GM12878 (cell line): ENCODE measurements around the gene VWA8. TPM values are rescaled to one million over a fixed set of nuclear protein-coding genes. Genes with fewer than 3 reads are reported as not detected.

ENCODE experiments used
- ASH2L ChIP-seq: fragments of 300-600, 200-600 bp; sonication (generic); IDR thresholded peaks from 2 replicates; pipeline ENCODE4 v1.6.1; 2017; ENCODE audit warnings: low read depth, mild to moderate bottlenecking, borderline replicate concordance
- ATF7 ChIP-seq: fragments of 450-650 bp; IDR thresholded peaks from 2 replicates; pipeline ENCODE4 v1.6.1; 2016; ENCODE audit warnings: low read depth, mild to moderate bottlenecking
- BACH1 ChIP-seq: fragments of 450-650 bp; IDR thresholded peaks from 2 replicates; pipeline ENCODE4 v1.6.1; 2017; ENCODE audit warnings: mild to moderate bottlenecking, borderline replicate concordance
- CBFB ChIP-seq: IDR thresholded peaks from 2 replicates; pipeline ENCODE4 v1.6.1; 2016; ENCODE audit warnings: antibody characterized with exemption, low read depth
- EGR1 ChIP-seq, 2 experiments: IDR thresholded peaks; 1 replicate in 1 of 2; 2 replicates in 1 of 2; pipeline ENCODE4 v1.6.1; 2011 to 2012; ENCODE audit warnings: low read depth in 2 of 2, low read length in 2 of 2, borderline replicate concordance in 1 of 2, mild to moderate bottlenecking in 1 of 2, moderate library complexity in 1 of 2
- EP300 ChIP-seq, 2 experiments: fragments of 150-350 bp in 1 of 2; IDR thresholded peaks; 2 replicates each; pipeline ENCODE4 v1.6.1; 2011 to 2012; ENCODE audit warnings: low read depth in 2 of 2, low read length in 2 of 2, borderline replicate concordance in 1 of 2, improper control_type of control experiment in 1 of 2, inconsistent platforms in 1 of 2; ENCODE audit not compliant: control insufficient read depth in 1 of 2
- ETV6 ChIP-seq, 2 experiments: fragments of 450-650 bp in 1 of 2; IDR thresholded peaks in 1 of 2; conservative IDR thresholded peaks in 1 of 2; 2 replicates each; pipeline ENCODE4 v1.6.1; 2014; ENCODE audit warnings: antibody characterized with exemption in 1 of 2, borderline replicate concordance in 1 of 2, low read depth in 1 of 2, mild to moderate bottlenecking in 1 of 2, moderate library complexity in 1 of 2
- HDAC2 ChIP-seq: fragments of 200-600 bp; sonication (generic); IDR thresholded peaks from 2 replicates; pipeline ENCODE4 v1.6.1; 2017
- IKZF2 ChIP-seq, 2 experiments: fragments of 450-650 bp; IDR thresholded peaks; 2 replicates each; pipeline ENCODE4 v1.6.1; 2017; ENCODE audit warnings: mild to moderate bottlenecking in 2 of 2, moderate library complexity in 2 of 2
- JUNB ChIP-seq: IDR thresholded peaks from 2 replicates; pipeline ENCODE4 v1.6.1; 2016; ENCODE audit warnings: antibody characterized with exemption, mild to moderate bottlenecking
- MEF2B ChIP-seq: fragments of 450-650 bp; IDR thresholded peaks from 2 replicates; pipeline ENCODE4 v1.6.1; 2018; ENCODE audit warnings: mild to moderate bottlenecking, moderate library complexity; ENCODE audit not compliant: partially characterized antibody, poor library complexity, severe bottlenecking
- NR2C1 ChIP-seq: fragments of 450-650 bp; IDR thresholded peaks from 2 replicates; pipeline ENCODE4 v1.6.1; 2017; ENCODE audit warnings: antibody characterized with exemption, mild to moderate bottlenecking, moderate library complexity
- RELB ChIP-seq: fragments of 450-650 bp; IDR thresholded peaks from 2 replicates; pipeline ENCODE4 v1.6.1; 2017; ENCODE audit warnings: low read depth, mild to moderate bottlenecking, moderate library complexity
- RUNX3 ChIP-seq: IDR thresholded peaks from 2 replicates; pipeline ENCODE4 v1.6.1; 2012; ENCODE audit warnings: low read length, inconsistent platforms
- SMAD5 ChIP-seq: IDR thresholded peaks from 2 replicates; pipeline ENCODE4 v1.6.1; 2016; ENCODE audit warnings: antibody characterized with exemption, low read depth
- SP1 ChIP-seq: IDR thresholded peaks from one replicate; pipeline ENCODE4 v1.6.1; 2011; ENCODE audit warnings: low read depth, low read length
- SPI1 ChIP-seq: IDR thresholded peaks from 2 replicates; pipeline ENCODE4 v1.6.1; 2011; ENCODE audit warnings: low read depth, mild to moderate bottlenecking, low read length, moderate library complexity, borderline replicate concordance; ENCODE audit not compliant: insufficient read depth
- YBX1 ChIP-seq: fragments of 450-650 bp; IDR thresholded peaks from 2 replicates; pipeline ENCODE4 v1.6.1; 2016; ENCODE audit warnings: antibody characterized with exemption
- ZBTB11 ChIP-seq: fragments of 450-650 bp; formaldehyde crosslinking; IDR thresholded peaks from 2 replicates; pipeline ENCODE4 v1.5.0; 2022; ENCODE audit warnings: mild to moderate bottlenecking, missing genetic modification characterization
- ZNF274 ChIP-seq: IDR thresholded peaks from one replicate; pipeline ENCODE4 v1.8.0; 2011; ENCODE audit not compliant: insufficient read length, insufficient read depth
- ZSCAN29 ChIP-seq: fragments of 450-650 bp; IDR thresholded peaks from 2 replicates; pipeline ENCODE4 v1.6.1; 2017; ENCODE audit warnings: mild to moderate bottlenecking, moderate library complexity
- polyA plus RNA-seq, 11 experiments: library from polyadenylated mRNA; depleted of rRNA in 4 of 11; unstranded in 6 of 11; stranded (reverse) in 5 of 11; fragments of >200 nt; fragmentation: Nextera tagmentation in 4 of 11; fragmentation: Illumina TruSeq in 1 of 11; extraction: Ambion mirVana in 4 of 11; extraction: Trizol in 1 of 11; gene quantifications; 1 replicate in 1 of 11; 2 replicates in 10 of 11; pipeline versions ENCODE4 v1.2.1 to v1.2.3, GENCODE V29; 2011 to 2016; ENCODE audit warnings: inconsistent platforms in 2 of 11, missing spikeins in 2 of 11, low read depth in 1 of 11
- total RNA-seq, 4 experiments: library from RNA; depleted of rRNA in 3 of 4; stranded (reverse); fragments of >200 nt in 3 of 4; fragmentation: Illumina TruSeq in 1 of 4; extraction: Trizol in 1 of 4; gene quantifications; 2 replicates each; pipeline versions ENCODE4 v1.2.1 to v1.2.3, GENCODE V29; 2013 to 2021
- TF ChIP-seq, protein P1 (sequence below): fragments of 450-650 bp; IDR thresholded peaks from 2 replicates; pipeline ENCODE4 v1.6.1; 2017; ENCODE audit warnings: antibody characterized with exemption, mild to moderate bottlenecking, moderate library complexity
- TF ChIP-seq, protein P2 (sequence below): fragments of 450-650 bp; IDR thresholded peaks from 2 replicates; pipeline ENCODE4 v1.6.1; 2016; ENCODE audit warnings: mild to moderate bottlenecking

VWA8 gene
- total and polyA plus RNA-seq, 10 of the 15 experiments (the other 5 are each of a cell fraction or from before 2014, with no cell fraction given) = 3.0 to 21.8 (median 13.5) TPM

- TF ChIP-seq, protein P1, sequence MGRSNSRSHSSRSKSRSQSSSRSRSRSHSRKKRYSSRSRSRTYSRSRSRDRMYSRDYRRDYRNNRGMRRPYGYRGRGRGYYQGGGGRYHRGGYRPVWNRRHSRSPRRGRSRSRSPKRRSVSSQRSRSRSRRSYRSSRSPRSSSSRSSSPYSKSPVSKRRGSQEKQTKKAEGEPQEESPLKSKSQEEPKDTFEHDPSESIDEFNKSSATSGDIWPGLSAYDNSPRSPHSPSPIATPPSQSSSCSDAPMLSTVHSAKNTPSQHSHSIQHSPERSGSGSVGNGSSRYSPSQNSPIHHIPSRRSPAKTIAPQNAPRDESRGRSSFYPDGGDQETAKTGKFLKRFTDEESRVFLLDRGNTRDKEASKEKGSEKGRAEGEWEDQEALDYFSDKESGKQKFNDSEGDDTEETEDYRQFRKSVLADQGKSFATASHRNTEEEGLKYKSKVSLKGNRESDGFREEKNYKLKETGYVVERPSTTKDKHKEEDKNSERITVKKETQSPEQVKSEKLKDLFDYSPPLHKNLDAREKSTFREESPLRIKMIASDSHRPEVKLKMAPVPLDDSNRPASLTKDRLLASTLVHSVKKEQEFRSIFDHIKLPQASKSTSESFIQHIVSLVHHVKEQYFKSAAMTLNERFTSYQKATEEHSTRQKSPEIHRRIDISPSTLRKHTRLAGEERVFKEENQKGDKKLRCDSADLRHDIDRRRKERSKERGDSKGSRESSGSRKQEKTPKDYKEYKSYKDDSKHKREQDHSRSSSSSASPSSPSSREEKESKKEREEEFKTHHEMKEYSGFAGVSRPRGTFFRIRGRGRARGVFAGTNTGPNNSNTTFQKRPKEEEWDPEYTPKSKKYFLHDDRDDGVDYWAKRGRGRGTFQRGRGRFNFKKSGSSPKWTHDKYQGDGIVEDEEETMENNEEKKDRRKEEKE = no peak
- TF ChIP-seq ZBTB11 (CRISPR knock-in tag) (no peak), JUNB (0 out of 2 replicates have a peak, but pooled peaks have one; percentile 6), RELB (peak; percentile 52; the same call in 1 of the 2 replicates), ZNF274 (no peak), ATF7 (0 out of 2 replicates have a peak, but pooled peaks have one; percentile 16), ASH2L (no peak), NR2C1 (no peak), SMAD5 (no peak), ETV6 (conservative IDR thresholded peaks at IDR 0.05 in 1 of 2, IDR thresholded peaks at IDR 0.05 in 1 of 2; ENCODE audit: borderline replicate concordance in 1 of 2, low read depth in 1 of 2) (peak in 1 of 2 experiments; percentile 34; a peak in 1 of 4 replicates), BACH1 (no peak), RUNX3 (peak; percentile 60), IKZF2 (IDR thresholded peaks at IDR 0.05) (peak; percentile 44 to 47; a peak in 3 of 4 replicates), EGR1 (IDR thresholded peaks at IDR 0.05; ENCODE audit: borderline replicate concordance in 1 of 2, low read depth in 2 of 2, low read length in 2 of 2) (no peak), CBFB (no peak), ZSCAN29 (no peak), YBX1 (no peak), EP300 (IDR thresholded peaks at IDR 0.05; ENCODE audit: borderline replicate concordance in 1 of 2, control insufficient read depth in 1 of 2, low read depth in 2 of 2, low read length in 2 of 2) (peak in 1 of 2 experiments; percentile 26; a peak in 1 of 4 replicates), MEF2B (peak; percentile 11), SPI1 (peak; percentile 64; the same call in 1 of the 2 replicates), HDAC2 (no peak), SP1 (no peak)
- TF ChIP-seq, protein P2, sequence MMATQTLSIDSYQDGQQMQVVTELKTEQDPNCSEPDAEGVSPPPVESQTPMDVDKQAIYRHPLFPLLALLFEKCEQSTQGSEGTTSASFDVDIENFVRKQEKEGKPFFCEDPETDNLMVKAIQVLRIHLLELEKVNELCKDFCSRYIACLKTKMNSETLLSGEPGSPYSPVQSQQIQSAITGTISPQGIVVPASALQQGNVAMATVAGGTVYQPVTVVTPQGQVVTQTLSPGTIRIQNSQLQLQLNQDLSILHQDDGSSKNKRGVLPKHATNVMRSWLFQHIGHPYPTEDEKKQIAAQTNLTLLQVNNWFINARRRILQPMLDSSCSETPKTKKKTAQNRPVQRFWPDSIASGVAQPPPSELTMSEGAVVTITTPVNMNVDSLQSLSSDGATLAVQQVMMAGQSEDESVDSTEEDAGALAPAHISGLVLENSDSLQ = peak; percentile 87
Observed at GRCh38 chr13:41812851-41813250, 148.1 kb downstream of the VWA8 start (continued).
